GM12892 (cell line): ENCODE results near the gene SMAD7.

Experiments used
- POLR2A ChIP-seq: IDR thresholded peaks from 2 replicates; pipeline ENCODE4 v1.6.1; 2011; ENCODE audit warnings: low read depth, low read length, control low read depth
- TAF1 ChIP-seq: IDR thresholded peaks from 2 replicates; pipeline ENCODE4 v1.6.1; 2011; ENCODE audit warnings: low read depth, mild to moderate bottlenecking, control low read depth, low read length, borderline replicate concordance

DNA sequence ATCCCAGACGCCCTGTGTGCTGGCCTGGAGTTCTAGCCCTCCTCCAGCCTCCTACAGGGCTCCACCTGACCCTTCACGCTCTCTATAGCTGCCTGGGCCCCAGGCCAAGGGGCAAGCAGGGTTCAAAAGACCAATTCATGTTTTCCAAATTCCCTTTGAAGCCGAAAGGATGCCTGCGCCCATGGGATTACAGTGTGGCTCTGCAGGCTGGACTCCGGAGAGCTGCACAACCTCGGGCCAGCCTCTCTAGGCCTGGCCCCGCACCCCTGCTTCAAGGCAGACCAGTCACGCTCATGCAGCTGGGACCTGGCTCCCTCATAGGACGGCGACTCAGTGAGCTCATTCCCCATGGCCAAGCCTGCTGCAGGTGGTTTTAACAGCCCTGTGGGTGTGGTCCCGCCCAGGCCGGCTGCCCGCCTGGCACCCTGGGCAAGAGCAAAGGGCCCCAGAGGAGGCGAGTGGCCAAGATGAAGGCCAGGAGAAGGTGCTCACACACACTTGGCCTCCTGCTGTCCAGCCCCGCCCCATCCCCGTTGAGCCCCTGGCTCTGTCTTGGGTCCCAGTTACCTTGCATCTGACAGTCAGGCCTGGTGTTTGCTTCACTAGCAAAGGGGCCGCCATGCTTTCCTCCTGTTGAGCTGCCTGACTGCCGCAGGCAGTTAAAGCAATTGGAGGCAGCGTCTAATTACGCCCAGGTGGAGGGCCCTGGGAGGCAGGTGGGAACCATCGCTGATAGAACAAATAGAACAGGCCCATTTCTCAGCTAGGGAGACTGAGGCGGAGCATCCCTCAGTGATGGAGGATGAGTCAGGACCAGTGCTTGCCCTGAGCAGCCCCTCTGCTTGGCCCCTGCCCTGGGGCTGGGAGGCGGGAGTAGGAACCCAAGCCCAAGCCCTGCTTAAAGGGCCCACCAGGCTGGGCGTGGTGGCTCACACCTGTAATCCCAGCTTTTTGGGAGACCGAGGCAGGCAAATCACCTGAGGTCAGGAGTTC, 56.9 kb downstream of the SMAD7 start:
- no peak for TF ChIP-seq POLR2A
- no peak for TF ChIP-seq TAF1
